Naive thymus-derived CD4-positive, alpha-beta T cell (primary cell): ENCODE measurements around the gene SLC12A4. TPM values are rescaled to one million over a fixed set of nuclear protein-coding genes. Genes with fewer than 3 reads are reported as not detected.

ENCODE experiments used
- ATAC-seq: fragments of 150-1000 bp; cut with Tn5 transposase; 2 replicates; pipeline ENCODE4 v1.10.0; 2021; ENCODE audit warnings: mild to moderate bottlenecking, moderate library complexity
- CTCF ChIA-PET: fragments of 350-600 bp; sonication (Branson Sonifier 250); formaldehyde crosslinking; loops from one replicate; lab custom pipeline; 2021; ENCODE audit warnings: antibody characterized with exemption; lab: Charles Lee
- POLR2A ChIA-PET: fragments of 350-600 bp; sonication (Branson Sonifier 250); formaldehyde crosslinking; loops from one replicate; lab custom pipeline; 2021; ENCODE audit warnings: antibody characterized with exemption, inconsistent platforms; lab: Charles Lee
- DNase-seq, 9 donors: peaks; one replicate each; pipeline versions ENCODE4 v3.0.0 to v3.0.0-alpha.2; 2020 to 2022; ENCODE audit warnings: mixed read lengths in 1 of 9
- H3K27ac ChIP-seq: one replicate; pipeline ENCODE4 v1.7.0; 2013; ENCODE audit warnings: mild to moderate bottlenecking, low read depth, low read length, moderate library complexity
- H3K27me3 ChIP-seq, 2 donors: one replicate each; pipeline ENCODE4 v1.7.0; 2013; ENCODE audit warnings: low read length in 2 of 2, mild to moderate bottlenecking in 2 of 2, moderate library complexity in 2 of 2; ENCODE audit not compliant: control insufficient read depth in 2 of 2, insufficient read depth in 2 of 2
- H3K36me3 ChIP-seq, 3 experiments: 1 replicate in 2 of 3; 2 replicates in 1 of 3; pipeline ENCODE4 v1.7.0; 2013; ENCODE audit warnings: low read length in 3 of 3, mild to moderate bottlenecking in 3 of 3, moderate library complexity in 1 of 3; ENCODE audit not compliant: insufficient read depth in 3 of 3, control insufficient read depth in 2 of 3
- H3K4me1 ChIP-seq, 2 donors: one replicate each; pipeline ENCODE4 v1.7.0; 2013; ENCODE audit warnings: low read length in 2 of 2, mild to moderate bottlenecking in 2 of 2, moderate library complexity in 1 of 2; ENCODE audit not compliant: control insufficient read depth in 2 of 2, insufficient read depth in 2 of 2
- H3K4me3 ChIP-seq: 2 replicates; pipeline ENCODE4 v1.7.0; 2013; ENCODE audit warnings: mild to moderate bottlenecking, low read length
- H3K9me3 ChIP-seq, 3 experiments: 1 replicate in 2 of 3; 2 replicates in 1 of 3; pipeline ENCODE4 v1.7.0; 2013; ENCODE audit warnings: low read length in 3 of 3; ENCODE audit not compliant: control insufficient read depth in 2 of 3
- H3K27ac Mint-ChIP-seq, 9 donors: one replicate each; pipeline ENCODE4 v1.8.0; 2020 to 2022; ENCODE audit warnings: mixed read lengths in 9 of 9, mild to moderate bottlenecking in 8 of 9, moderate library complexity in 5 of 9, inconsistent platforms in 2 of 9
- H3K27me3 Mint-ChIP-seq, 5 donors: one replicate each; pipeline ENCODE4 v1.8.0; 2021 to 2022; ENCODE audit warnings: mixed read lengths in 5 of 5, mild to moderate bottlenecking in 1 of 5
- H3K36me3 Mint-ChIP-seq, 5 donors: one replicate each; pipeline ENCODE4 v1.8.0; 2020 to 2022; ENCODE audit warnings: mixed read lengths in 5 of 5, mild to moderate bottlenecking in 3 of 5, inconsistent platforms in 1 of 5
- H3K4me1 Mint-ChIP-seq, 7 donors: one replicate each; pipeline ENCODE4 v1.8.0; 2020 to 2022; ENCODE audit warnings: mixed read lengths in 7 of 7, mild to moderate bottlenecking in 3 of 7, inconsistent platforms in 1 of 7
- H3K4me3 Mint-ChIP-seq, 10 donors: one replicate each; pipeline ENCODE4 v1.8.0; 2020 to 2022; ENCODE audit warnings: mild to moderate bottlenecking in 10 of 10, mixed read lengths in 10 of 10, moderate library complexity in 6 of 10, inconsistent platforms in 2 of 10
- H3K9me3 Mint-ChIP-seq, 11 donors: one replicate each; pipeline ENCODE4 v1.8.0; 2020 to 2022; ENCODE audit warnings: mixed read lengths in 11 of 11, mild to moderate bottlenecking in 4 of 11, inconsistent platforms in 1 of 11, moderate library complexity in 1 of 11
- intact Hi-C, 2 donors: fragments of 100-400 bp; cut with micrococcal nuclease; formaldehyde crosslinking; loops; one replicate each; pipeline ENCODE4 v1.15.1; 2023
- polyA plus RNA-seq, 2 donors: library from polyadenylated mRNA; unstranded; fragments of 300-500 nt; fragmentation: Illumina TruSeq; gene quantifications; one replicate each; pipeline ENCODE4 v1.2.3, GENCODE V29; 2021
- total RNA-seq, 6 experiments: library from RNA in 5 of 6; stranded (reverse) in 5 of 6; gene quantifications; 1 replicate in 5 of 6; 2 replicates in 1 of 6; pipeline ENCODE4 v1.2.3 and lab custom pipeline; 2021 to 2026

The SLC12A4 gene
- total and polyA plus RNA-seq, 7 experiments from 2014 or later: 3.8 to 44.4 (median 28.1) TPM

- H3K4me1 Mint-ChIP-seq: peaks cover 27 to 45% (median 32%) of the 10 kb centered on the region in 7 donors
- Histone ChIP-seq H3K36me3 (peaks cover 0 to 13% (median 0%) of the 10 kb centered on the region in 3 experiments), H3K4me3 (no peak overlapping the region), H3K9me3 (no peaks in the 10 kb centered on the region), H3K27ac (peak overlapping the region; percentile 39), H3K4me1 (peaks cover 9 to 30% of the 10 kb centered on the region in 2 donors), H3K27me3 (no peaks in the 10 kb centered on the region)
- CTCF ChIA-PET: interaction anchor here (1.1 to 1.4 kb wide), 4 partner anchors 11 to 180 kb away, joined by 3 to 5 read pairs (median 4); partner anchors contain the start of gene DPEP2
- POLR2A ChIA-PET: interaction anchor here (0.5 to 5.7 kb wide), 11 partner anchors 11 to 95 kb away, joined by 3 to 29 read pairs (median 4); partner anchors contain the start of genes DDX28, DPEP2, DUS2 and PSKH1
- peak overlapping the region in 8 of 9 donors; percentile 70 to 91 (median 85) for H3K27ac Mint-ChIP-seq
- intact Hi-C loops: no loop called here
- no peak for ATAC-seq
- H3K4me3 Mint-ChIP-seq: no peak overlapping the region
- no peaks in the 10 kb centered on the region for H3K9me3 Mint-ChIP-seq
- H3K36me3 Mint-ChIP-seq: peaks cover 0 to 4% (median 0%) of the 10 kb centered on the region in 5 donors
- no peak for DNase-seq
- no peaks in the 10 kb centered on the region for H3K27me3 Mint-ChIP-seq
Measured at GRCh38 chr16:67987460-67988160, 19.2 kb upstream of the SLC12A4 start.

- Mint-ChIP-seq H3K36me3 (peaks cover 0 to 4% (median 0%) of the 10 kb centered on the region in 5 donors), H3K9me3 (no peaks in the 10 kb centered on the region), H3K27me3 (no peaks in the 10 kb centered on the region), H3K4me1 (peaks cover 26 to 43% (median 31%) of the 10 kb centered on the region in 7 donors), H3K4me3 (no peak overlapping the region), H3K27ac (peak overlapping the region in 2 of 9 donors; percentile 70 to 84)
- H3K27ac ChIP-seq: peak overlapping the region; percentile 14
- peaks cover 0 to 8% (median 0%) of the 10 kb centered on the region in 3 experiments for H3K36me3 ChIP-seq
- ChIA-PET POLR2A (interaction anchor here (1.0 to 5.7 kb wide), 6 partner anchors 9 to 51 kb away, joined by 3 to 29 read pairs (median 6); partner anchors contain the start of genes DDX28, DPEP2, DUS2 and PSMB10), CTCF (interaction anchor here (1.1 to 1.4 kb wide), 4 partner anchors 17 to 179 kb away, joined by 3 to 4 read pairs (median 3); no protein-coding TSS in a partner anchor)
- no peak for DNase-seq
- H3K9me3 ChIP-seq: no peaks in the 10 kb centered on the region
- peaks cover 9 to 23% of the 10 kb centered on the region in 2 donors for H3K4me1 ChIP-seq
- intact Hi-C loops: no loop called here
- ATAC-seq: no peak
- H3K4me3 ChIP-seq: no peak overlapping the region
- no peaks in the 10 kb centered on the region for H3K27me3 ChIP-seq
Measured at GRCh38 chr16:67986949-67987348, 18.5 kb upstream of the SLC12A4 start.

DNA sequence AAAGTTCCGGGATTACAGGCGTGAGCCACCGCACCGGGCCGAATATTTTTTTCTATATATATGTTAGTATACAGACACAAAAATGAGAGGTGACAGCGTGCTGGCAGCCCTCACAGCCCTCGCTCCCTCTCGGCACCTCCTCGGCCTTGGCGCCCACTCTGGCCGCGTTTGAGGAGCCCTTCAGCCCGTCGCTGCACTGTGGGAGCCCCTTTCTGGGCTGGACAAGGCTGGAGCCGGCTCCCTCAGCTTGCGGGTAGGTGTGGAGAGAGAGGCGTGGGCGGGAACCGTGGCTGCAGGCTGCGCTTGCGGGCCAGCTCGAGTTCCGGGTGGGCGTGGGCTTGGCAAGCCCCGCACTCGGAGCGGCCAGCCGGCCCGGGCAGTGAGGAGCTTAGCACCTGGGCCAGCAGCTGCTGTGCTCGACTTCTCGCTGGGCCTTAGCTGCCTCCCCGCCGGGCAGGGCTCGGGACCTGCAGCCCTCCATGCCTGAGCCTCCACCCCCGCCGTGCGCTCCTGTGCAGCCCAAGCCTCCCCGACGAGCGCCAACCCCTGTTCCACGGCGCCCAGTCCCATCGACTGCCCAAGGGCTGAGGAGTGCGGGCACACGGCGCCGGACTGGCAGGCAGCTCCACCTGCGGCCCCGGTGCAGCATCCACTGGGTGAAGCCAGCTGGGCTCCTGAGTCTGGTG is 13.7 kb upstream of the SLC12A4 start:
- no peaks in the 10 kb centered on the region for H3K36me3 ChIP-seq
- no peak overlapping the region for H3K27ac ChIP-seq
- H3K4me3 Mint-ChIP-seq: no peak overlapping the region
- CTCF ChIA-PET: interaction anchor here (0.8 to 1.9 kb wide), 6 partner anchors 10 to 59 kb away, joined by 3 to 6 read pairs (median 4); partner anchors contain the start of gene CTRL
- H3K4me1 Mint-ChIP-seq: peaks cover 18 to 28% (median 26%) of the 10 kb centered on the region in 7 donors
- H3K9me3 ChIP-seq: no peaks in the 10 kb centered on the region
- intact Hi-C loops: loop anchor here (2.0 to 5.0 kb wide), 2 partner anchors 13 to 90 kb away; partner anchors contain the start of genes PSKH1 (in 1 of the 2) and SLC12A4 (in 1 of the 2)
- H3K36me3 Mint-ChIP-seq: no peaks in the 10 kb centered on the region
- ATAC-seq (no peak), DNase-seq (no peak)
- no peak overlapping the region for H3K4me3 ChIP-seq
- H3K4me1 ChIP-seq: peaks cover 9 to 23% of the 10 kb centered on the region in 2 donors
- peak overlapping the region in 1 of 9 donors; percentile 97 for H3K27ac Mint-ChIP-seq
- no peaks in the 10 kb centered on the region for H3K9me3 Mint-ChIP-seq
- peaks cover 0 to 3% (median 0%) of the 10 kb centered on the region in 5 donors for H3K27me3 Mint-ChIP-seq
- POLR2A ChIA-PET: interaction anchor here (0.7 to 5.7 kb wide), 7 partner anchors 13 to 103 kb away, joined by 3 to 32 read pairs (median 11); partner anchors contain the start of genes DPEP2, NFATC3, PSMB10 and SLC12A4
- H3K27me3 ChIP-seq: no peaks in the 10 kb centered on the region

- H3K4me3 ChIP-seq: no peak within 1 kb of the TSS
- CTCF ChIA-PET: interaction anchor here (1.0 to 1.9 kb wide), 2 partner anchors 14 to 56 kb away, joined by 3 to 6 read pairs; no protein-coding TSS in a partner anchor
- no peaks in the 10 kb centered on the region for H3K36me3 ChIP-seq
- intact Hi-C loops: loop anchor here in 1 of 2 donors (5.0 kb wide), 1 partner anchor 88 kb away; the partner anchor contains the start of gene PSKH1
- no peak within 1 kb of the TSS for H3K27ac ChIP-seq
- peak in 1 of 9 donors; percentile 15 for DNase-seq
- H3K4me1 Mint-ChIP-seq: peaks cover 18 to 31% (median 26%) of the 10 kb centered on the region in 7 donors
- H3K27me3 ChIP-seq: no peaks in the 10 kb centered on the region
- H3K36me3 Mint-ChIP-seq: no peaks in the 10 kb centered on the region
- POLR2A ChIA-PET: interaction anchor here (1.2 kb wide), 2 partner anchors 11 to 15 kb away, joined by 4 to 5 read pairs; no protein-coding TSS in a partner anchor
- no peak within 1 kb of the TSS for H3K4me3 Mint-ChIP-seq
- H3K27me3 Mint-ChIP-seq: peaks cover 0 to 6% (median 0%) of the 10 kb centered on the region in 5 donors
- no peaks in the 10 kb centered on the region for H3K9me3 ChIP-seq
- ATAC-seq: peak; percentile 35
- no peaks in the 10 kb centered on the region for H3K9me3 Mint-ChIP-seq
- H3K4me1 ChIP-seq: peaks cover 9 to 23% of the 10 kb centered on the region in 2 donors
- no peak within 1 kb of the TSS for H3K27ac Mint-ChIP-seq
Measured at GRCh38 chr16:67979955-67980678, 11.7 kb upstream of the SLC12A4 start, which contains the start of gene DPEP3. Gene DPEP3 (minus strand): TSS chr16:67980499. CDS start chr16:67980380, 119 bp downstream.

- no peaks in the 10 kb centered on the region for H3K36me3 ChIP-seq
- DNase-seq: no peak
- H3K4me3 Mint-ChIP-seq: no peak overlapping the region
- peaks cover 0 to 10% (median 0%) of the 10 kb centered on the region in 5 donors for H3K27me3 Mint-ChIP-seq
- H3K27me3 ChIP-seq: no peaks in the 10 kb centered on the region
- no peaks in the 10 kb centered on the region for H3K9me3 ChIP-seq
- ChIA-PET CTCF (no interaction called here), POLR2A (interaction anchor here (0.8 to 1.1 kb wide), 2 partner anchors 11 to 49 kb away, joined by 3 read pairs; no protein-coding TSS in a partner anchor)
- H3K36me3 Mint-ChIP-seq: no peaks in the 10 kb centered on the region
- no peak for ATAC-seq
- intact Hi-C loops: no loop called here
- no peak overlapping the region for H3K4me3 ChIP-seq
- no peak overlapping the region for H3K27ac ChIP-seq
- H3K4me1 Mint-ChIP-seq: peaks cover 0 to 8% (median 2%) of the 10 kb centered on the region in 7 donors
- H3K4me1 ChIP-seq: no peaks in the 10 kb centered on the region
- H3K9me3 Mint-ChIP-seq: no peaks in the 10 kb centered on the region
- H3K27ac Mint-ChIP-seq: no peak overlapping the region
Measured at GRCh38 chr16:67977469-67978227, 9.2 kb upstream of the SLC12A4 start.
